Midbrain (tissue), 1 donor: ENCODE results near the gene LRRC32.
"Not testable (repeated sequence)": the region's sequence is repeated elsewhere in the genome, so short reads cannot be mapped to it uniquely, and the experiment has no call there.

Experiments
- DNase-seq: peaks from one replicate; lab custom pipeline; 2025; lab: John Stamatoyannopoulos, UW

LRRC32 gene

GRCh38 chr11:76649851-76650372 is 20.6 kb downstream of the LRRC32 start:
- no peak for DNase-seq

- DNase-seq: no peak
These were observed 21.5 kb downstream of the LRRC32 start for GRCh38 chr11:76649011-76649410.

GRCh38 chr11:76648061-76648460 is 22.5 kb downstream of the LRRC32 start:
- no peak for DNase-seq

GRCh38 chr11:76646882-76647534 is 23.5 kb downstream of the LRRC32 start:
- DNase-seq: no peak

- no peak for DNase-seq
These were observed 26.0 kb downstream of the LRRC32 start for GRCh38 chr11:76644591-76644990.

GRCh38 chr11:76643711-76644110 is 26.8 kb downstream of the LRRC32 start:
- DNase-seq: not testable (repeated sequence)

GRCh38 chr11:76642341-76642740 is 28.2 kb downstream of the LRRC32 start:
- DNase-seq: no peak

- no peak for DNase-seq
These were observed 28.6 kb downstream of the LRRC32 start for GRCh38 chr11:76641905-76642304.

GRCh38 chr11:76640501-76640900 is 30.0 kb downstream of the LRRC32 start:
- no peak for DNase-seq

- no peak for DNase-seq
These were observed 30.9 kb downstream of the LRRC32 start for GRCh38 chr11:76639621-76640020.

- DNase-seq: no peak
These were observed 32.0 kb downstream of the LRRC32 start for GRCh38 chr11:76638270-76639197.

- no peak for DNase-seq
These were observed 32.9 kb downstream of the LRRC32 start for GRCh38 chr11:76637491-76638269.

GRCh38 chr11:76636826-76637460 is 33.6 kb downstream of the LRRC32 start:
- DNase-seq: no peak

GRCh38 chr11:76635991-76636738 is 34.4 kb downstream of the LRRC32 start:
- DNase-seq: no peak

GRCh38 chr11:76634886-76635285 is 35.7 kb downstream of the LRRC32 start:
- no peak for DNase-seq

GRCh38 chr11:76632492-76632891 is 38.1 kb downstream of the LRRC32 start:
- DNase-seq: no peak

- DNase-seq: no peak
These were observed 38.8 kb downstream of the LRRC32 start for GRCh38 chr11:76631566-76632308.

- no peak for DNase-seq
These were observed 39.8 kb downstream of the LRRC32 start for GRCh38 chr11:76630600-76631281.

- no peak for DNase-seq
These were observed 40.5 kb downstream of the LRRC32 start for GRCh38 chr11:76629853-76630599.
